Spleen (tissue), 7 donors: ENCODE results near the gene GNB3.

Source experiments
- POLR2A ChIP-seq, 3 donors: fragments of 450-650 bp; IDR thresholded peaks; one replicate each; pipeline ENCODE4 v1.5.1; 2017; ENCODE audit warnings: antibody characterized with exemption in 3 of 3, mild to moderate bottlenecking in 1 of 3
- POLR2AphosphoS5 ChIP-seq, 3 donors: sonication (generic); formaldehyde crosslinking; IDR thresholded peaks; one replicate each; pipeline ENCODE4 v1.5.1; 2017; ENCODE audit warnings: antibody characterized with exemption in 3 of 3
- TF ChIP-seq, protein P1 (sequence below), 11 experiments: fragments of 200-600 bp in 7 of 11; fragments of 450-650 bp in 4 of 11; sonication (generic) in 4 of 11; IDR thresholded peaks in 8 of 11; conservative IDR thresholded peaks in 3 of 11; 1 replicate in 7 of 11; 2 replicates in 4 of 11; pipeline versions ENCODE4 v1.4.0 to v1.8.0; 2016 to 2021; ENCODE audit warnings: antibody characterized with exemption in 11 of 11, inconsistent platforms in 4 of 11, mild to moderate bottlenecking in 1 of 11
- donor health status: DM: no; HTN: no; CAD: no; lungs with moderate emphysema.
- donor health status: DM: no; HTN: no; CAD: no.
- donor health status: DM: no; HTN: no; CAD: no.

GRCh38 chr12:6884539-6884938, 43.8 kb downstream of the GNB3 start:
- TF ChIP-seq POLR2A (IDR thresholded peaks at IDR 0.05) (no peak), POLR2AphosphoS5 (IDR thresholded peaks at IDR 0.05) (no peak)
- TF ChIP-seq, protein P1, sequence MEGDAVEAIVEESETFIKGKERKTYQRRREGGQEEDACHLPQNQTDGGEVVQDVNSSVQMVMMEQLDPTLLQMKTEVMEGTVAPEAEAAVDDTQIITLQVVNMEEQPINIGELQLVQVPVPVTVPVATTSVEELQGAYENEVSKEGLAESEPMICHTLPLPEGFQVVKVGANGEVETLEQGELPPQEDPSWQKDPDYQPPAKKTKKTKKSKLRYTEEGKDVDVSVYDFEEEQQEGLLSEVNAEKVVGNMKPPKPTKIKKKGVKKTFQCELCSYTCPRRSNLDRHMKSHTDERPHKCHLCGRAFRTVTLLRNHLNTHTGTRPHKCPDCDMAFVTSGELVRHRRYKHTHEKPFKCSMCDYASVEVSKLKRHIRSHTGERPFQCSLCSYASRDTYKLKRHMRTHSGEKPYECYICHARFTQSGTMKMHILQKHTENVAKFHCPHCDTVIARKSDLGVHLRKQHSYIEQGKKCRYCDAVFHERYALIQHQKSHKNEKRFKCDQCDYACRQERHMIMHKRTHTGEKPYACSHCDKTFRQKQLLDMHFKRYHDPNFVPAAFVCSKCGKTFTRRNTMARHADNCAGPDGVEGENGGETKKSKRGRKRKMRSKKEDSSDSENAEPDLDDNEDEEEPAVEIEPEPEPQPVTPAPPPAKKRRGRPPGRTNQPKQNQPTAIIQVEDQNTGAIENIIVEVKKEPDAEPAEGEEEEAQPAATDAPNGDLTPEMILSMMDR (IDR thresholded peaks at IDR 0.05 in 8 of 11, conservative IDR thresholded peaks at IDR 0.05 in 3 of 11), result no peak
